ENCODE data around the gene EPB41L4B. TPM values are rescaled to one million over a fixed set of nuclear protein-coding genes. Genes with fewer than 3 reads are reported as not detected.

The EPB41L4B gene
- total and polyA plus RNA-seq, 2 experiments from 2014 or later: 11.0 to 32.2 TPM

DNA sequence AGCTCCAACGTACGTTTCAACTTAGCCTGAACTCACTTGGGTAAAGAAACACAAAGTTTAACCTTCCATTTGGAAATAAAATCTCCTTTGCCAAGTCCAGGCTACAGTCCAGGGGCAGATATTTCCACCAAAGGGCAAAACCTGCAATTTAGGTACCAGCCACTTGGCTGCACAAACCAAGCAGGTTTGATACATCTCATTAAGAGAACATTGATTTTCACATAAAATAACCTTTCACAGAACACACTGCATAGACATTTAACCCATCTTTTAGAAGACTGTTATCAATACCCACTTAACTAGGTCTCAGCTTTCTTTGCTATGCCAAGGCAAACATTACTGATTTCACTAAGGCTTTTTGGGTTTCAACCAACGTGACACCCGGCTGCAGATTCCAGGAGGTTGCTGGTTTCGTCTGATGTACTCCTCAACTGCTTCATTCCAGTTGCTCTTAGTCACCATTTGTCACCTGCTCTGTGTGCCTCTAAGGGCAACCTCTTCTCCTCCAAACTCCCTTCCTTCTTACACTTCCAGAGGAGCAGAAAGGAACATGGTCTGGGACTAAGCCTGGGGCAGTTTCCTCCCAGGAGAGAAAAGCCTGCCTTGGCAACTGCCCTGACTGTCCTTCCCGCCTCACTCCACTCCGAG lies 67.1 kb downstream of the EPB41L4B start:
- no peak overlapping the region for H3K4me2 ChIP-seq
- peaks cover 14% of the 10 kb centered on the region; the same call in 1 of the 2 replicates for H3K4me1 ChIP-seq (ENCODE audit: insufficient read depth)
- H3K79me2 ChIP-seq (replicated peaks; ENCODE audit: insufficient read depth): no peaks in the 10 kb centered on the region
- Mint-ChIP-seq H3K9me3 (no peaks in the 10 kb centered on the region), H3K36me3 (ENCODE audit: low read depth) (peaks cover 40% of the 10 kb centered on the region), H3K4me1 (peaks cover 49% of the 10 kb centered on the region), H3K4me3 (no peak overlapping the region), H3K27ac (peak overlapping the region; percentile 40; the same call in 1 of the 2 replicates), H3K27me3 (ENCODE audit: insufficient read depth, low read depth, poor library complexity) (peaks cover 9% of the 10 kb centered on the region)
- H3K9me2 ChIP-seq (ENCODE audit: insufficient read depth): no peaks in the 10 kb centered on the region
- no peak overlapping the region; the same call in 1 of the 2 replicates for H3K27ac ChIP-seq (ENCODE audit: low read depth)
- H3K36me3 ChIP-seq (ENCODE audit: insufficient read depth): no peaks in the 10 kb centered on the region
- no peaks in the 10 kb centered on the region for H3K27me3 ChIP-seq (ENCODE audit: insufficient read depth)
- H3K4me3 ChIP-seq: no peak overlapping the region
- TF ChIP-seq, protein P1, sequence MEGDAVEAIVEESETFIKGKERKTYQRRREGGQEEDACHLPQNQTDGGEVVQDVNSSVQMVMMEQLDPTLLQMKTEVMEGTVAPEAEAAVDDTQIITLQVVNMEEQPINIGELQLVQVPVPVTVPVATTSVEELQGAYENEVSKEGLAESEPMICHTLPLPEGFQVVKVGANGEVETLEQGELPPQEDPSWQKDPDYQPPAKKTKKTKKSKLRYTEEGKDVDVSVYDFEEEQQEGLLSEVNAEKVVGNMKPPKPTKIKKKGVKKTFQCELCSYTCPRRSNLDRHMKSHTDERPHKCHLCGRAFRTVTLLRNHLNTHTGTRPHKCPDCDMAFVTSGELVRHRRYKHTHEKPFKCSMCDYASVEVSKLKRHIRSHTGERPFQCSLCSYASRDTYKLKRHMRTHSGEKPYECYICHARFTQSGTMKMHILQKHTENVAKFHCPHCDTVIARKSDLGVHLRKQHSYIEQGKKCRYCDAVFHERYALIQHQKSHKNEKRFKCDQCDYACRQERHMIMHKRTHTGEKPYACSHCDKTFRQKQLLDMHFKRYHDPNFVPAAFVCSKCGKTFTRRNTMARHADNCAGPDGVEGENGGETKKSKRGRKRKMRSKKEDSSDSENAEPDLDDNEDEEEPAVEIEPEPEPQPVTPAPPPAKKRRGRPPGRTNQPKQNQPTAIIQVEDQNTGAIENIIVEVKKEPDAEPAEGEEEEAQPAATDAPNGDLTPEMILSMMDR (conservative IDR thresholded peaks at IDR 0.05; ENCODE audit: low read depth in 2 of 2): 0 out of 4 replicates have a peak, but pooled peaks of 1 of the 2 experiments have one; percentile 12
- TF ChIP-seq STAT1 (IDR thresholded peaks at IDR 0.05; ENCODE audit: unreplicated experiment): no peak
- TF ChIP-seq ETS1 (IDR thresholded peaks at IDR 0.05): no peak
- no peak for TF ChIP-seq NANOG (IDR thresholded peaks at IDR 0.05; ENCODE audit: borderline replicate concordance)
- no peak for TF ChIP-seq ZNF114 (CRISPR knock-in tag; IDR thresholded peaks at IDR 0.05)
- no peak for TF ChIP-seq ZNF331 (CRISPR knock-in tag; IDR thresholded peaks at IDR 0.05; ENCODE audit: low read depth)
- no peak for DNase-seq (ENCODE audit: low spot score)
- H3F3A ChIP-seq (replicated peaks; ENCODE audit: low read depth): no peaks in the 10 kb centered on the region
- H4K20me1 ChIP-seq (replicated peaks; ENCODE audit: insufficient read depth): peaks cover 9% of the 10 kb centered on the region; the same call in 1 of the 2 replicates
- ATAC-seq: no peak
- H2AFZ ChIP-seq: no peak overlapping the region

GRCh38 chr9:109253241-109253636 lies 67.6 kb downstream of the EPB41L4B start:
- H3K4me1 ChIP-seq (ENCODE audit: insufficient read depth): peaks cover 9% of the 10 kb centered on the region; the same call in 1 of the 2 replicates
- peaks cover 44% of the 10 kb centered on the region for H3K4me1 Mint-ChIP-seq
- TF ChIP-seq, protein P1 (conservative IDR thresholded peaks at IDR 0.05; ENCODE audit: low read depth in 2 of 2): no peak
- TF ChIP-seq EZH2 (IDR thresholded peaks at IDR 0.05; ENCODE audit: low read depth, unreplicated experiment): no peak
- TF ChIP-seq, protein P2, sequence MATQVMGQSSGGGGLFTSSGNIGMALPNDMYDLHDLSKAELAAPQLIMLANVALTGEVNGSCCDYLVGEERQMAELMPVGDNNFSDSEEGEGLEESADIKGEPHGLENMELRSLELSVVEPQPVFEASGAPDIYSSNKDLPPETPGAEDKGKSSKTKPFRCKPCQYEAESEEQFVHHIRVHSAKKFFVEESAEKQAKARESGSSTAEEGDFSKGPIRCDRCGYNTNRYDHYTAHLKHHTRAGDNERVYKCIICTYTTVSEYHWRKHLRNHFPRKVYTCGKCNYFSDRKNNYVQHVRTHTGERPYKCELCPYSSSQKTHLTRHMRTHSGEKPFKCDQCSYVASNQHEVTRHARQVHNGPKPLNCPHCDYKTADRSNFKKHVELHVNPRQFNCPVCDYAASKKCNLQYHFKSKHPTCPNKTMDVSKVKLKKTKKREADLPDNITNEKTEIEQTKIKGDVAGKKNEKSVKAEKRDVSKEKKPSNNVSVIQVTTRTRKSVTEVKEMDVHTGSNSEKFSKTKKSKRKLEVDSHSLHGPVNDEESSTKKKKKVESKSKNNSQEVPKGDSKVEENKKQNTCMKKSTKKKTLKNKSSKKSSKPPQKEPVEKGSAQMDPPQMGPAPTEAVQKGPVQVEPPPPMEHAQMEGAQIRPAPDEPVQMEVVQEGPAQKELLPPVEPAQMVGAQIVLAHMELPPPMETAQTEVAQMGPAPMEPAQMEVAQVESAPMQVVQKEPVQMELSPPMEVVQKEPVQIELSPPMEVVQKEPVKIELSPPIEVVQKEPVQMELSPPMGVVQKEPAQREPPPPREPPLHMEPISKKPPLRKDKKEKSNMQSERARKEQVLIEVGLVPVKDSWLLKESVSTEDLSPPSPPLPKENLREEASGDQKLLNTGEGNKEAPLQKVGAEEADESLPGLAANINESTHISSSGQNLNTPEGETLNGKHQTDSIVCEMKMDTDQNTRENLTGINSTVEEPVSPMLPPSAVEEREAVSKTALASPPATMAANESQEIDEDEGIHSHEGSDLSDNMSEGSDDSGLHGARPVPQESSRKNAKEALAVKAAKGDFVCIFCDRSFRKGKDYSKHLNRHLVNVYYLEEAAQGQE (IDR thresholded peaks at IDR 0.05; ENCODE audit: unreplicated experiment): no peak
- no peak for TF ChIP-seq NANOG (IDR thresholded peaks at IDR 0.05; ENCODE audit: borderline replicate concordance)
- no peak for TF ChIP-seq ZNF114 (CRISPR knock-in tag; IDR thresholded peaks at IDR 0.05)

More at GRCh38 chr9:109253241-109253636, 67.6 kb downstream of the EPB41L4B start:
- Histone ChIP-seq H4K20me1 (replicated peaks; ENCODE audit: insufficient read depth) (peaks cover 4% of the 10 kb centered on the region; the same call in 1 of the 2 replicates), H3K4me2 (no peak overlapping the region), H3K27ac (ENCODE audit: low read depth) (no peak overlapping the region), H3K36me3 (ENCODE audit: insufficient read depth) (no peaks in the 10 kb centered on the region), H3K27me3 (ENCODE audit: insufficient read depth) (no peaks in the 10 kb centered on the region), H3K9me2 (ENCODE audit: insufficient read depth) (no peaks in the 10 kb centered on the region), H3K79me2 (replicated peaks; ENCODE audit: insufficient read depth) (no peaks in the 10 kb centered on the region), H3F3A (replicated peaks; ENCODE audit: low read depth) (no peaks in the 10 kb centered on the region), H2AFZ (no peak overlapping the region), H3K4me3 (no peak overlapping the region)
- Mint-ChIP-seq H3K36me3 (ENCODE audit: low read depth) (peaks cover 40% of the 10 kb centered on the region), H3K4me3 (no peak overlapping the region), H3K9me3 (no peaks in the 10 kb centered on the region), H3K27ac (no peak overlapping the region), H3K27me3 (ENCODE audit: insufficient read depth, low read depth, poor library complexity) (peaks cover 9% of the 10 kb centered on the region)
- DNase-seq (ENCODE audit: low spot score) (no peak), ATAC-seq (no peak)
